ACC112 (cell line): ENCODE data around the gene OBI1.
A peak's percentile ranks its signal among the peaks of the same experiment; 100 is the strongest.

Experiments used
- H2AFZ ChIP-seq: fragments of 200-600 bp; sonication (generic); one replicate; pipeline ENCODE4 v1.6.0; 2017; ENCODE audit warnings: antibody characterized with exemption, low read length; ENCODE audit not compliant: unreplicated experiment
- H3K27ac ChIP-seq: fragments of 200-600 bp; sonication (generic); 2 replicates; pipeline ENCODE4 v1.5.1; 2014; ENCODE audit warnings: low read depth, mild to moderate bottlenecking, antibody characterized with exemption, low read length, moderate library complexity
- H3K27me3 ChIP-seq: fragments of 200-600 bp; sonication (generic); 2 replicates; pipeline ENCODE4 v1.6.1; 2014; ENCODE audit warnings: mild to moderate bottlenecking, antibody characterized with exemption, low read length, moderate library complexity, mixed read lengths; ENCODE audit not compliant: insufficient read depth
- H3K36me3 ChIP-seq: fragments of 200-600 bp; sonication (generic); 2 replicates; pipeline ENCODE4 v1.6.1; 2016; ENCODE audit warnings: mild to moderate bottlenecking, antibody characterized with exemption, low read length, moderate library complexity, mixed read lengths; ENCODE audit not compliant: insufficient read depth
- H3K4me1 ChIP-seq: fragments of 200-600 bp; sonication (generic); one replicate; pipeline ENCODE4 v1.6.1; 2016; ENCODE audit warnings: low read length, mixed read lengths; ENCODE audit not compliant: insufficient read depth, unreplicated experiment, control insufficient read depth
- H3K4me3 ChIP-seq: fragments of 200-600 bp; sonication (generic); 2 replicates; pipeline ENCODE4 v1.5.1; 2014; ENCODE audit warnings: mild to moderate bottlenecking, low read depth, low read length
- H3K79me2 ChIP-seq: fragments of 200-600 bp; sonication (generic); one replicate; pipeline ENCODE4 v1.6.0; 2016; ENCODE audit warnings: low read length; ENCODE audit not compliant: control insufficient read depth, unreplicated experiment, insufficient read depth

The OBI1 gene

GRCh38 chr13:78603240-78603957 lies 55.6 kb downstream of the OBI1 start, which contains the start of gene POU4F1:
Gene POU4F1, minus strand, starts transcription at chr13:78603552. Its CDS starts 226 bp downstream, at chr13:78603326.
- H3K4me1 ChIP-seq: no peaks in the 10 kb centered on the region
- H3K79me2 ChIP-seq: no peaks in the 10 kb centered on the region
- H3K27ac ChIP-seq: no peak within 1 kb of the TSS
- peaks cover 96% of the 10 kb centered on the region for H3K27me3 ChIP-seq
- no peaks in the 10 kb centered on the region for H3K36me3 ChIP-seq
- peak within 1 kb of the TSS; percentile 10 for H2AFZ ChIP-seq
- H3K4me3 ChIP-seq: peak within 1 kb of the TSS; percentile 38; the same call in 1 of the 2 replicates

DNA sequence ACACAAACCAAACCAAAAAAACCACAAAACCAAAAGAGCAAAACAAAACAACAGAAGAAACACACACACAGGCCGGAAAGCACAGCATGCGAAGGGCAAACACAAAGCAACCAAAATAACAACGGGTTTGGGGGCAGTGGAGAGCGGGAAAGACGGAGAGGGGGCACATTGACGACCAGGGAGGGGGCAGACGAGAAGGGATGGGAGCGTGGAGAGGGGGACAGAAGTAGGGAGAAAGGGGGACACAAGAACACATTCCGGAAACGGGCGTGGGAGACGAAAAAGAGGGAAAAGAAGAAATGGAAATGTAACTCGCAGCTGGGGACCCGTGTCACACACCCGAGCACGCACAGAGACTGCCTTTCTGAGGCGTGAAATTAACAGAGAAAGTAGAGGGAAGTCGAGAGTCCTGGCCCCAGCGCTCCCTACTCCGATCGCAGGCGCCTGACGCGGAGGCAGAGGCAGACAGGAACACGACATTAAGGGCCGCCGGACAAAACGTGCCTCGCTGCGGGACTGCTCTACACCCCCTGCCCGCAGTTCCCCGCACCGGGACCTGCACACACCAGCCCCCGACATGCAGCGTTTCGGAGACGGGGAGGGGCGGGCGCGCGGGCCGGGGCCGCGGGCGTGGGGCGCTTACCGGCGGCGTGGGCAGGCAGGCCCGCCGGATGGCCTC lies 56.3 kb downstream of the OBI1 start:
- Histone ChIP-seq H3K36me3 (no peaks in the 10 kb centered on the region), H3K27ac (no peak overlapping the region), H3K27me3 (peaks cover 96% of the 10 kb centered on the region), H3K4me1 (no peaks in the 10 kb centered on the region), H3K79me2 (no peaks in the 10 kb centered on the region), H2AFZ (peak overlapping the region; percentile 10), H3K4me3 (peak overlapping the region; percentile 38; the same call in 1 of the 2 replicates)

- no peak overlapping the region for H3K4me3 ChIP-seq
- no peaks in the 10 kb centered on the region for H3K36me3 ChIP-seq
- peaks cover 96% of the 10 kb centered on the region for H3K27me3 ChIP-seq
- H3K4me1 ChIP-seq: no peaks in the 10 kb centered on the region
- H3K79me2 ChIP-seq: no peaks in the 10 kb centered on the region
- H2AFZ ChIP-seq: peak overlapping the region; percentile 10
- H3K27ac ChIP-seq: no peak overlapping the region
Measured at GRCh38 chr13:78601874-78602560, 56.9 kb downstream of the OBI1 start.

GRCh38 chr13:78601124-78601873 lies 57.7 kb downstream of the OBI1 start:
- Histone ChIP-seq H3K27ac (no peak overlapping the region), H3K4me3 (no peak overlapping the region), H3K36me3 (no peaks in the 10 kb centered on the region), H3K4me1 (no peaks in the 10 kb centered on the region), H2AFZ (no peak overlapping the region), H3K27me3 (peaks cover 96% of the 10 kb centered on the region), H3K79me2 (no peaks in the 10 kb centered on the region)

DNA sequence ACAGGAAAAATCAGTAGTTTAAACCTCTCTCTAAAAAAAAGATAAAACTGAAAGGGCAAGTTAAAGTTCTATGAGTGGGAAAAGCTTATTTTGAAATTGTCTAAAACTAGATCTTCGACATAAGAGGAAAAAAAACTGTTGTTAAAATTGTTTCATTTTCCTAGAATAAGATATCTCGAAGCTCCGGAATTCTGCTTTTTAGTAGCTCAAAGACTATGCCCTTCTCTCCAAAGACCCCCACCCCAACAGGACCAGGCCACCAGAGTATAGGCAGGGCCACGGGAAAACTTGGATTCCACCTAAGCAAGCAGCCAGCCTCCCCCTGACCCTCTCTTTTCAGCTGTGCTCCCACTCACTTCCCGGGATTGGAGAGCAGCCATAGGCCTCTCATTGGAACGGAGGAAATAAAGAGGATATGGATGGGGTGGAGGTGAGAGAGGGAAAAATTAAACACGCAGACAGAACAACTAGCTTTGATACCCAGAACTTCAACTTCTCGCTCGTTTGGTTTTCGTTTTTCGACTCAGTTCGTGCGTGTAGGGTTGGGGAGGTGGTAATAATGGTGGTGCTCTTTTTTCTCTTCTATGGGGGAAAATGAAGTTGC lies 58.6 kb downstream of the OBI1 start:
- no peak overlapping the region for H3K27ac ChIP-seq
- H3K36me3 ChIP-seq: no peaks in the 10 kb centered on the region
- no peak overlapping the region for H3K4me3 ChIP-seq
- no peak overlapping the region for H2AFZ ChIP-seq
- H3K79me2 ChIP-seq: no peaks in the 10 kb centered on the region
- no peaks in the 10 kb centered on the region for H3K4me1 ChIP-seq
- peaks cover 96% of the 10 kb centered on the region for H3K27me3 ChIP-seq

- Histone ChIP-seq H3K27me3 (peaks cover 96% of the 10 kb centered on the region), H3K79me2 (no peaks in the 10 kb centered on the region), H3K4me3 (no peak overlapping the region), H3K36me3 (no peaks in the 10 kb centered on the region), H3K4me1 (no peaks in the 10 kb centered on the region), H3K27ac (no peak overlapping the region), H2AFZ (no peak overlapping the region)
Measured at GRCh38 chr13:78599645-78600279, 59.2 kb downstream of the OBI1 start.

- Histone ChIP-seq H3K79me2 (no peaks in the 10 kb centered on the region), H2AFZ (no peak overlapping the region), H3K4me3 (no peak overlapping the region), H3K27ac (no peak overlapping the region), H3K4me1 (no peaks in the 10 kb centered on the region), H3K36me3 (no peaks in the 10 kb centered on the region), H3K27me3 (peaks cover 96% of the 10 kb centered on the region)
Measured at GRCh38 chr13:78598966-78599644, 59.9 kb downstream of the OBI1 start.

DNA sequence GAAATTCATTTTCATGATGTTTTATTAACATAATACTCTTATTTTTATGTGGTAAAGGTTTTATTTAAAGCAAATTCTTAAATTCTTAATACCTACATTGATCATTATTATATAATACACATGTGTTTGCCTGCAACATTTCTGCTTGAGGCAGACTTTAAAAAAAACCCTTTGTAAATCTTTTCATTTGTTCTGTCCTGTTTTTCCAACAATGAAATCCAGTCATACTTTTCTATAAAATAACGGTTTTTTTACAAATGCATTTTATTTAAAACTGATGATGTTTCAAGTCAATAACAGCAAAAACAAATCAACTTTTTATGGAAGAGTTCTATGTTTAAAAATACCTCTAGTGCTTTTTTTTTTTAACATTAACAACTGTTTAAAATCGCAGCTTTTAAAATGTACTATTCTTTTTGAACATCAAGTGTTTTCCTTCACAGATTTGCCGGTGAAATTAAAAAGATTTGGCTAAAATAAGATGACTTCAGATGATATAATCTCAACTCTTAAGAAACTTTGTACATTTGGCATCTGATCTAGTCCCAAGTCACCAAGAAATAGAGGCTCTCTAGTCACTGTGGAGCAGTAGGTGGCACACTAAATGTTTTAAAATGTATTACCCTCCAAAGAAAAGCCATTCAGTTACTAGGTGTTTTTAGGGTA lies 60.7 kb downstream of the OBI1 start:
- H3K27me3 ChIP-seq: peaks cover 96% of the 10 kb centered on the region
- H3K27ac ChIP-seq: no peak overlapping the region
- H3K4me3 ChIP-seq: no peak overlapping the region

GRCh38 chr13:78597602-78597932 lies 61.4 kb downstream of the OBI1 start:
- Histone ChIP-seq H3K27ac (no peak overlapping the region), H3K27me3 (peaks cover 96% of the 10 kb centered on the region), H3K36me3 (no peaks in the 10 kb centered on the region), H2AFZ (no peak overlapping the region), H3K4me1 (no peaks in the 10 kb centered on the region), H3K79me2 (no peaks in the 10 kb centered on the region), H3K4me3 (no peak overlapping the region)

More for the DNA sequence above, 60.7 kb downstream of the OBI1 start:
- Histone ChIP-seq H3K79me2 (no peaks in the 10 kb centered on the region), H3K4me1 (no peaks in the 10 kb centered on the region), H3K36me3 (no peaks in the 10 kb centered on the region), H2AFZ (no peak overlapping the region)
